ENCODE measurements around the gene MMP25. TPM values are rescaled to one million over a fixed set of nuclear protein-coding genes. Genes with fewer than 3 reads are reported as not detected.

Gene MMP25
- total RNA-seq, 1 experiment from 2014 or later = 49.0 TPM

DNA sequence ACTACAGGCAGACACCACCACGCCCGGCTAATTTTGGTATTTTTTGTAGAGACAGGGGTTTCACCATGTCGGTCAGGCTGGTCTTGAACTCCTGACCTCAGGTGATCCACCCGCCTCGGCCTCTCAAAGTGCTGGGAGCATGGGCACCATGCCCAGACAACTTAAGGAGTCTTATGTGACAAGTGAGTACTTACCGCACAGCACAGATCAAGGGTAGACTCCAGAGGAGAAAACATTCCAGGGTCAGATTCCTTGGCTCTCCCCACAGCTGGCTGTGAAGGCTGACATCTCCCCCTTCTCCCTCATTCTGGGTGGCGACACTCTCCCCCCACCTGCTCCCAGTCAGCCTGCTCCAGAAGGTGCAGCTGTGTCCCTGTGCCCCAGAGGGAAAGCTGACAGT lies 42.1 kb downstream of the MMP25 start (continued):
- TF ChIP-seq, protein P1, sequence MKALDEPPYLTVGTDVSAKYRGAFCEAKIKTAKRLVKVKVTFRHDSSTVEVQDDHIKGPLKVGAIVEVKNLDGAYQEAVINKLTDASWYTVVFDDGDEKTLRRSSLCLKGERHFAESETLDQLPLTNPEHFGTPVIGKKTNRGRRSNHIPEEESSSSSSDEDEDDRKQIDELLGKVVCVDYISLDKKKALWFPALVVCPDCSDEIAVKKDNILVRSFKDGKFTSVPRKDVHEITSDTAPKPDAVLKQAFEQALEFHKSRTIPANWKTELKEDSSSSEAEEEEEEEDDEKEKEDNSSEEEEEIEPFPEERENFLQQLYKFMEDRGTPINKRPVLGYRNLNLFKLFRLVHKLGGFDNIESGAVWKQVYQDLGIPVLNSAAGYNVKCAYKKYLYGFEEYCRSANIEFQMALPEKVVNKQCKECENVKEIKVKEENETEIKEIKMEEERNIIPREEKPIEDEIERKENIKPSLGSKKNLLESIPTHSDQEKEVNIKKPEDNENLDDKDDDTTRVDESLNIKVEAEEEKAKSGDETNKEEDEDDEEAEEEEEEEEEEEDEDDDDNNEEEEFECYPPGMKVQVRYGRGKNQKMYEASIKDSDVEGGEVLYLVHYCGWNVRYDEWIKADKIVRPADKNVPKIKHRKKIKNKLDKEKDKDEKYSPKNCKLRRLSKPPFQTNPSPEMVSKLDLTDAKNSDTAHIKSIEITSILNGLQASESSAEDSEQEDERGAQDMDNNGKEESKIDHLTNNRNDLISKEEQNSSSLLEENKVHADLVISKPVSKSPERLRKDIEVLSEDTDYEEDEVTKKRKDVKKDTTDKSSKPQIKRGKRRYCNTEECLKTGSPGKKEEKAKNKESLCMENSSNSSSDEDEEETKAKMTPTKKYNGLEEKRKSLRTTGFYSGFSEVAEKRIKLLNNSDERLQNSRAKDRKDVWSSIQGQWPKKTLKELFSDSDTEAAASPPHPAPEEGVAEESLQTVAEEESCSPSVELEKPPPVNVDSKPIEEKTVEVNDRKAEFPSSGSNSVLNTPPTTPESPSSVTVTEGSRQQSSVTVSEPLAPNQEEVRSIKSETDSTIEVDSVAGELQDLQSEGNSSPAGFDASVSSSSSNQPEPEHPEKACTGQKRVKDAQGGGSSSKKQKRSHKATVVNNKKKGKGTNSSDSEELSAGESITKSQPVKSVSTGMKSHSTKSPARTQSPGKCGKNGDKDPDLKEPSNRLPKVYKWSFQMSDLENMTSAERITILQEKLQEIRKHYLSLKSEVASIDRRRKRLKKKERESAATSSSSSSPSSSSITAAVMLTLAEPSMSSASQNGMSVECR (CRISPR knock-in tag; IDR thresholded peaks at IDR 0.05; ENCODE audit: borderline replicate concordance) = no peak
- TF ChIP-seq, protein P2, sequence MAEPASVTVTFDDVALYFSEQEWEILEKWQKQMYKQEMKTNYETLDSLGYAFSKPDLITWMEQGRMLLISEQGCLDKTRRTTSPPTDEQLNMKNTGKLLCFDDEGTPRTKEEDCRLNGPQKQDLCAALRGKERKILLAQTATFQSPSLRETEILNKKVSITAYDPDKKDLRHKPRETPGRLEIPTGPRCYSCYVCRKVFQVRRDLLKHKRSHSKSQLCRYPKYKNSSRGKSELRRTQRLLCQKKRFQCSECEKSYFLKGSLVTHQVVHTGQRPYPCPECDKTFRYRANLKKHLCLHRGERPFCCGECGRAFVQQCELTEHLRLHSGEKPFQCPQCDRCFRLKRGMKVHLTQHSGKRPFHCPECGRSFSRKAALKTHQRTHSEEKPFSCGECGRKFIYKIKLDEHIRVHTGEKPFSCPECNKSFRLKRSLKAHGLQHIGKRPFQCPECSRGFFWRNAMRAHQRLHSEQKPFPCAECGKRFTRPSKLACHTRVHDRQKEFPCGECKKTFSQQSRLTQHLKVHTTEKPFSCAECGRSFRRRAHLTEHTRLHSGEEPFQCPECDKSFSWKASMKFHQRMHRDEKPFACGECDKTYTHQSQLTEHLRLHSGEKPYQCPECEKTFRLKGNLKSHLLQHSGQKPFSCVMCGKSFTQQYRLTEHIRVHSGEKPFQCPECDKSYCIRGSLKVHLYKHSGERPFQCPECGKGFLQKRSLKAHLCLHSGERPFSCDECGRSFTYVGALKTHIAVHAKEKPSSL (CRISPR knock-in tag; conservative IDR thresholded peaks at IDR 0.05) = no peak
- TF ChIP-seq, protein P3, sequence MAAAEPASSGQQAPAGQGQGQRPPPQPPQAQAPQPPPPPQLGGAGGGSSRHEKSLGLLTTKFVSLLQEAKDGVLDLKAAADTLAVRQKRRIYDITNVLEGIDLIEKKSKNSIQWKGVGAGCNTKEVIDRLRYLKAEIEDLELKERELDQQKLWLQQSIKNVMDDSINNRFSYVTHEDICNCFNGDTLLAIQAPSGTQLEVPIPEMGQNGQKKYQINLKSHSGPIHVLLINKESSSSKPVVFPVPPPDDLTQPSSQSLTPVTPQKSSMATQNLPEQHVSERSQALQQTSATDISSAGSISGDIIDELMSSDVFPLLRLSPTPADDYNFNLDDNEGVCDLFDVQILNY (CRISPR knock-in tag; IDR thresholded peaks at IDR 0.05) = no peak

DNA sequence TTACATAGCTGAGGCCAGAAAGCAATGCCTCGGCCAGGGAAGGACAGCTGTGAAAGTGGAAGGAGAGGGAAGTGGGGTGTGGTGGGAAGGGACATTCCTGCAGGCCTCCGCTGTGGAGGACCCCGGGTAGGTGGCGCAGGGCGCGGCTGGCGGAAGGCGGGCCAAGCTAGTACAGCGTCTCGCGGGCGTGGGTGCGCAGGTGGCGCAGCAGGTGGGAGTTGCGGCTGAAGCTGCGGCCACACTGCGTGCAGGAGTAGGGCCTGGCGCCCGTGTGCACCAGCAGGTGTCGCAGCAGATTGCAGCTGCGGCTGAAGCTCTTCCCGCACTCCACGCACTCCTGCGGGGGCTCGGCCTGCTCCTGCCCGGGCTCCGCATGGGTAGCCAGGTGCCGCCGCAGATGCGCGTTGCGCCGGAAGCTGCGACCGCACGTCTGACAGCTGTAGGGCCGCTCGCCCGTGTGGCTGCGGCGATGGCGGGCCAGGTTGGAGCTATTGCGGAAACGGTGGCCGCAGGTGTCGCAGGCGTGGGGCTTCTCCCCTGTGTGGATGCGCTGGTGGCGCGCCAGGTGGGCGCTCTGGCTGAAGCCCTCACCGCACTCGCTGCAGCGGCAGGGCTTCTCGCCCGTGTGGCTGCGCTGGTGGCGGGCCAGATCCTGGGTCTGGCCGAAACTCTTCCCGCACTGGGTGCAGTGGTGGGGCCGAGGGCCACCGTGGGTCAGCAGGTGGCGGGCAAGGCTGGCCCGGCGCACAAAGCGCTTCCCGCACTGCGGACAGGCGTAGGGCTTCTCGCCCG lies 42.8 kb downstream of the MMP25 start:
- POLR2A ChIA-PET = interaction anchor here (1.3 to 1.6 kb wide), 3 partner anchors 9 to 74 kb away, joined by 3 to 4 read pairs (median 3); partner anchors contain the start of gene ZSCAN10
- H3K36me3 Mint-ChIP-seq = peaks cover 38% of the 10 kb centered on the region
- CTCF ChIA-PET = interaction anchor here (0.8 to 5.2 kb wide), 7 partner anchors 9 to 61 kb away, joined by 3 to 52 read pairs (median 7); no protein-coding TSS in a partner anchor

DNA sequence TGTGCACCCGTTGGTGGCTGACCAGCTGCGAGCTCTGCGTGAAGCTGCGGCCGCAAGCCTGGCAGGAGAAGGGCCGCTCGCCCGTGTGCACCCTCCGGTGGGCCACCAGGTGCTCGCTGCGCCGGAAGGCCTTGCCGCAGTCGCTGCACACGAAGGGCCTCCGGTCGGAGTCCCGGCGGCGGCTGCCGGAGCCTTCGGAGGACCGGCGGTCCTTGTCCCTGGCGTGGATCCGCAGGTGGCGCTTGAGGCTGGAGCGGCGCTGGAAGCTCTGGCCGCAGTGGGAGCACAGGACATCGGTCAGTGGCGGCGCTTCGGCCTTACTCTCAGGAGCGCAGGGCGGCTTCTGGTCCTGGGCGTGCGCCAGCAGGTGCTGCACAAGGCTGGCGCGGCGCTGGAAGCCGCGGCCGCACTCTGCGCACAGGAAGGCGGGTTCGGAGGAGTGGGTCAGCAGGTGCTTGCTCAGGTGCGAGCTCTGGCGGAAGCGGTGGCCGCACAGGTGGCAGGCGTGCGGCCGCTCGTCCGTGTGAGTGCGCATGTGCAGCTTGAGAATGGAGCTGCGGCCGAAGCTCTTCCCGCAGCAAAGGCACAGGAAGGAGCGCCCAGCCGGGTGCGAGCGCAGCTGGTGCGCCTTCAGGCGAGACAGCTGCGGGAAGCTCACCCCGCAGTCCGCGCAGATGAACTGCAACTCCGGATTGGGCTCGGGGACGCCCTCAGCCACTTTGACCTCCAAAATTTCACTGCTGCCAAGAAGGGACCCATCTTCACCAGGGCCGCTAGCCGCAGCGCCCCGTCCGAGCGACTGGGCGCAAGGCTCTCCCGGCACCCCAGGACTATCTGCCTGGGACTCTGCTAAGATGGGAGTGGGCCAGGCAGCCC lies 43.6 kb downstream of the MMP25 start:
- no peak for DNase-seq (ENCODE audit: low spot score)
- CTCF ChIA-PET = interaction anchor here (0.9 to 5.2 kb wide), 6 partner anchors 8 to 163 kb away, joined by 3 to 52 read pairs (median 6); no protein-coding TSS in a partner anchor
- ATAC-seq = no peak
- no peak overlapping the region for H3K27ac Mint-ChIP-seq
- TF ChIP-seq, protein P4, sequence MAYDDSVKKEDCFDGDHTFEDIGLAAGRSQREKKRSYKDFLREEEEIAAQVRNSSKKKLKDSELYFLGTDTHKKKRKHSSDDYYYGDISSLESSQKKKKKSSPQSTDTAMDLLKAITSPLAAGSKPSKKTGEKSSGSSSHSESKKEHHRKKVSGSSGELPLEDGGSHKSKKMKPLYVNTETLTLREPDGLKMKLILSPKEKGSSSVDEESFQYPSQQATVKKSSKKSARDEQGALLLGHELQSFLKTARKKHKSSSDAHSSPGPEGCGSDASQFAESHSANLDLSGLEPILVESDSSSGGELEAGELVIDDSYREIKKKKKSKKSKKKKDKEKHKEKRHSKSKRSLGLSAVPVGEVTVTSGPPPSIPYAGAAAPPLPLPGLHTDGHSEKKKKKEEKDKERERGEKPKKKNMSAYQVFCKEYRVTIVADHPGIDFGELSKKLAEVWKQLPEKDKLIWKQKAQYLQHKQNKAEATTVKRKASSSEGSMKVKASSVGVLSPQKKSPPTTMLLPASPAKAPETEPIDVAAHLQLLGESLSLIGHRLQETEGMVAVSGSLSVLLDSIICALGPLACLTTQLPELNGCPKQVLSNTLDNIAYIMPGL (CRISPR knock-in tag; IDR thresholded peaks at IDR 0.05) = no peak
- TF ChIP-seq ETV6 (CRISPR knock-in tag; IDR thresholded peaks at IDR 0.05) = no peak
- no peak for TF ChIP-seq ZNF138 (CRISPR knock-in tag; conservative IDR thresholded peaks at IDR 0.05)
- TF ChIP-seq ZNF423 (CRISPR knock-in tag; IDR thresholded peaks at IDR 0.05) = no peak
- TF ChIP-seq MXD4 (CRISPR knock-in tag; IDR thresholded peaks at IDR 0.05; ENCODE audit: borderline replicate concordance) = no peak
- TF ChIP-seq NFYB (CRISPR knock-in tag; conservative IDR thresholded peaks at IDR 0.05; ENCODE audit: low read depth) = no peak
- TF ChIP-seq, protein P5, sequence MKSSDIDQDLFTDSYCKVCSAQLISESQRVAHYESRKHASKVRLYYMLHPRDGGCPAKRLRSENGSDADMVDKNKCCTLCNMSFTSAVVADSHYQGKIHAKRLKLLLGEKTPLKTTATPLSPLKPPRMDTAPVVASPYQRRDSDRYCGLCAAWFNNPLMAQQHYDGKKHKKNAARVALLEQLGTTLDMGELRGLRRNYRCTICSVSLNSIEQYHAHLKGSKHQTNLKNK (CRISPR knock-in tag; IDR thresholded peaks at IDR 0.05) = no peak
- TF ChIP-seq ZNF121 (CRISPR knock-in tag; IDR thresholded peaks at IDR 0.05) = no peak
- no peak for TF ChIP-seq ZBTB21 (CRISPR knock-in tag; IDR thresholded peaks at IDR 0.05; ENCODE audit: borderline replicate concordance)
- no peaks in the 10 kb centered on the region for H3K9me3 Mint-ChIP-seq
- H3K4me3 Mint-ChIP-seq = no peak overlapping the region
- POLR2A ChIA-PET = interaction anchor here (1.3 to 1.6 kb wide), 3 partner anchors 8 to 73 kb away, joined by 3 to 4 read pairs (median 3); partner anchors contain the start of gene ZSCAN10
- H3K27me3 Mint-ChIP-seq (ENCODE audit: low read depth) = no peaks in the 10 kb centered on the region
- H3K4me1 Mint-ChIP-seq = peaks cover 38% of the 10 kb centered on the region
- peaks cover 47% of the 10 kb centered on the region for H3K36me3 Mint-ChIP-seq

More for the DNA sequence above, 42.8 kb downstream of the MMP25 start:
- Mint-ChIP-seq H3K27ac (peak overlapping the region; percentile 84), H3K9me3 (no peaks in the 10 kb centered on the region), H3K4me3 (no peak overlapping the region), H3K4me1 (peaks cover 30% of the 10 kb centered on the region), H3K27me3 (ENCODE audit: low read depth) (no peaks in the 10 kb centered on the region)
- no peak for ATAC-seq
- no peak for DNase-seq (ENCODE audit: low spot score)
- TF ChIP-seq, protein P6, sequence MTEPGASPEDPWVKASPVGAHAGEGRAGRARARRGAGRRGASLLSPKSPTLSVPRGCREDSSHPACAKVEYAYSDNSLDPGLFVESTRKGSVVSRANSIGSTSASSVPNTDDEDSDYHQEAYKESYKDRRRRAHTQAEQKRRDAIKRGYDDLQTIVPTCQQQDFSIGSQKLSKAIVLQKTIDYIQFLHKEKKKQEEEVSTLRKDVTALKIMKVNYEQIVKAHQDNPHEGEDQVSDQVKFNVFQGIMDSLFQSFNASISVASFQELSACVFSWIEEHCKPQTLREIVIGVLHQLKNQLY (CRISPR knock-in tag; IDR thresholded peaks at IDR 0.05) = 0 out of 2 replicates have a peak, but pooled peaks have one; percentile 51
- TF ChIP-seq ZNF671 (CRISPR knock-in tag; IDR thresholded peaks at IDR 0.05) (no peak), ZNF396 (CRISPR knock-in tag; IDR thresholded peaks at IDR 0.05; ENCODE audit: borderline replicate concordance) (no peak), KAT7 (CRISPR knock-in tag; IDR thresholded peaks at IDR 0.05; ENCODE audit: borderline replicate concordance) (0 out of 2 replicates have a peak, but pooled peaks have one; percentile 43), GTF2I (CRISPR knock-in tag; conservative IDR thresholded peaks at IDR 0.05) (no peak), ZNF121 (CRISPR knock-in tag; IDR thresholded peaks at IDR 0.05) (no peak), NFYB (CRISPR knock-in tag; conservative IDR thresholded peaks at IDR 0.05; ENCODE audit: low read depth) (no peak), NFE2L1 (CRISPR knock-in tag; IDR thresholded peaks at IDR 0.05) (no peak), TEAD1 (CRISPR knock-in tag; IDR thresholded peaks at IDR 0.05) (no peak)
- TF ChIP-seq, protein P7, sequence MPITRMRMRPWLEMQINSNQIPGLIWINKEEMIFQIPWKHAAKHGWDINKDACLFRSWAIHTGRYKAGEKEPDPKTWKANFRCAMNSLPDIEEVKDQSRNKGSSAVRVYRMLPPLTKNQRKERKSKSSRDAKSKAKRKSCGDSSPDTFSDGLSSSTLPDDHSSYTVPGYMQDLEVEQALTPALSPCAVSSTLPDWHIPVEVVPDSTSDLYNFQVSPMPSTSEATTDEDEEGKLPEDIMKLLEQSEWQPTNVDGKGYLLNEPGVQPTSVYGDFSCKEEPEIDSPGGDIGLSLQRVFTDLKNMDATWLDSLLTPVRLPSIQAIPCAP (CRISPR knock-in tag; IDR thresholded peaks at IDR 0.05) = no peak

Data from WTC11 (cell line).